DOHH2 (cell line): Measurements from ENCODE around the gene MINK1.

Experiments used
- H3F3A ChIP-seq: fragments of 200-600 bp; sonication (generic), shearing (Covaris generic); 2 replicates; pipeline ENCODE4 v1.6.0; 2016; ENCODE audit warnings: antibody characterized with exemption, mild to moderate bottlenecking; ENCODE audit not compliant: control insufficient read depth, insufficient read depth
- H3K27ac ChIP-seq: fragments of 200-600 bp; sonication (generic); 2 replicates; pipeline ENCODE4 v1.5.1; 2014; ENCODE audit warnings: low read depth, mild to moderate bottlenecking, low read length, moderate library complexity
- H3K27me3 ChIP-seq: fragments of 200-600 bp; sonication (generic); 2 replicates; pipeline ENCODE4 v1.6.1; 2014; ENCODE audit warnings: mild to moderate bottlenecking, low read length, mixed read lengths; ENCODE audit not compliant: control insufficient read depth
- H3K36me3 ChIP-seq: fragments of 200-600 bp; sonication (generic); 2 replicates; pipeline ENCODE4 v1.6.1; 2014; ENCODE audit warnings: mild to moderate bottlenecking, low read length, moderate library complexity, mixed read lengths; ENCODE audit not compliant: control insufficient read depth
- H3K4me1 ChIP-seq: fragments of 200-600 bp; sonication (generic); 2 replicates; pipeline ENCODE4 v1.6.1; 2014; ENCODE audit warnings: mild to moderate bottlenecking, low read length, mixed read lengths; ENCODE audit not compliant: control insufficient read depth
- H3K4me2 ChIP-seq: fragments of 200-600 bp; sonication (generic); 2 replicates; pipeline ENCODE4 v1.6.0; 2014; ENCODE audit warnings: mild to moderate bottlenecking, low read length, moderate library complexity
- H3K4me3 ChIP-seq: fragments of 200-600 bp; sonication (generic); 2 replicates; pipeline ENCODE4 v1.5.1; 2014; ENCODE audit warnings: mild to moderate bottlenecking, low read length, mixed read lengths
- H3K79me2 ChIP-seq: fragments of 200-600 bp; sonication (generic); 2 replicates; pipeline ENCODE4 v1.6.1; 2014; ENCODE audit warnings: mild to moderate bottlenecking, low read length, mixed read lengths; ENCODE audit not compliant: control insufficient read depth
- H3K9me2 ChIP-seq: fragments of 200-600 bp; sonication (generic); replicated peaks from 2 replicates; pipeline ENCODE4 v1.6.1; 2014; ENCODE audit warnings: mild to moderate bottlenecking, low read length, mixed read lengths; ENCODE audit not compliant: control insufficient read depth
- H3K9me3 ChIP-seq: fragments of 200-600 bp; sonication (generic); 2 replicates; pipeline ENCODE4 v1.6.1; 2014; ENCODE audit warnings: antibody characterized with exemption, low read length, mixed read lengths; ENCODE audit not compliant: control insufficient read depth, insufficient read depth
- H4K20me1 ChIP-seq: fragments of 200-600 bp; sonication (generic); 2 replicates; pipeline ENCODE4 v1.6.0; 2014; ENCODE audit warnings: low read depth, mild to moderate bottlenecking, antibody characterized with exemption, low read length, moderate library complexity; ENCODE audit not compliant: control insufficient read depth, insufficient read depth
- EZH2phosphoT487 ChIP-seq: fragments of 200-600 bp; sonication (generic); IDR thresholded peaks from 2 replicates; pipeline ENCODE4 v1.6.1; 2017; ENCODE audit warnings: borderline replicate concordance, mild to moderate bottlenecking, antibody characterized with exemption, low read length, moderate library complexity, mixed read lengths
- TF ChIP-seq, protein P1 (sequence below): fragments of 200-600 bp; sonication (generic); IDR thresholded peaks from one replicate; pipeline ENCODE4 v1.5.1; 2014; ENCODE audit warnings: antibody characterized with exemption, mild to moderate bottlenecking, low read depth, low read length; ENCODE audit not compliant: poor library complexity, severe bottlenecking

Gene MINK1

DNA sequence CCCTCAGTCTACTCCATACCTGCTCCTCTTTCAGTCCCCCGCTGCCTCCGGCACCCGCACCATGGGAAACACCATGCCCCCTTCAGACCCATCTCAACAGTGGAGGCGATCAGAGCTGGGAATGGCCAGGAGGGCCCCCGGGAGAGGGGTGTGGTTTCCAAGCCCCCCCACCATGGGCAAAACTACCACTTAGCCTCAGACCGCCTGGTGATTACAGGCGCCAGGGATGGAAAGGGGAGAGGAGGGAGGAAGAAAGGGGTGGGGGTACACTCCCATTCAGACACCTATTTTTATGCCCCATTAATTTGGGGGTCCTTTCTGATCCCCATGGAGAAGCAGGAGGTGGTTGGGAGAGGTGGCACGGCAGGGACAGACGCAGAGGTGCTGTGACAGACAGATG is 30.9 kb upstream of the MINK1 start, which contains the start of gene C17orf114:
Gene C17orf114, minus strand, starts transcription at position 101 of the 400 bp plus-strand sequence.
- Histone ChIP-seq H3K36me3 (peaks cover 17% of the 10 kb centered on the region), H4K20me1 (no peaks in the 10 kb centered on the region), H3K9me2 (no peaks in the 10 kb centered on the region), H3K4me1 (peaks cover 5% of the 10 kb centered on the region), H3F3A (no peaks in the 10 kb centered on the region), H3K79me2 (peaks cover 4% of the 10 kb centered on the region), H3K4me2 (no peak within 1 kb of the TSS), H3K27ac (no peak within 1 kb of the TSS), H3K27me3 (no peaks in the 10 kb centered on the region), H3K9me3 (no peaks in the 10 kb centered on the region), H3K4me3 (no peak within 1 kb of the TSS)
- no peak for TF ChIP-seq EZH2phosphoT487
- TF ChIP-seq, protein P1, sequence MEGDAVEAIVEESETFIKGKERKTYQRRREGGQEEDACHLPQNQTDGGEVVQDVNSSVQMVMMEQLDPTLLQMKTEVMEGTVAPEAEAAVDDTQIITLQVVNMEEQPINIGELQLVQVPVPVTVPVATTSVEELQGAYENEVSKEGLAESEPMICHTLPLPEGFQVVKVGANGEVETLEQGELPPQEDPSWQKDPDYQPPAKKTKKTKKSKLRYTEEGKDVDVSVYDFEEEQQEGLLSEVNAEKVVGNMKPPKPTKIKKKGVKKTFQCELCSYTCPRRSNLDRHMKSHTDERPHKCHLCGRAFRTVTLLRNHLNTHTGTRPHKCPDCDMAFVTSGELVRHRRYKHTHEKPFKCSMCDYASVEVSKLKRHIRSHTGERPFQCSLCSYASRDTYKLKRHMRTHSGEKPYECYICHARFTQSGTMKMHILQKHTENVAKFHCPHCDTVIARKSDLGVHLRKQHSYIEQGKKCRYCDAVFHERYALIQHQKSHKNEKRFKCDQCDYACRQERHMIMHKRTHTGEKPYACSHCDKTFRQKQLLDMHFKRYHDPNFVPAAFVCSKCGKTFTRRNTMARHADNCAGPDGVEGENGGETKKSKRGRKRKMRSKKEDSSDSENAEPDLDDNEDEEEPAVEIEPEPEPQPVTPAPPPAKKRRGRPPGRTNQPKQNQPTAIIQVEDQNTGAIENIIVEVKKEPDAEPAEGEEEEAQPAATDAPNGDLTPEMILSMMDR: no peak

- Histone ChIP-seq H3K9me2 (no peaks in the 10 kb centered on the region), H4K20me1 (no peaks in the 10 kb centered on the region), H3K4me1 (peaks cover 10% of the 10 kb centered on the region), H3K36me3 (no peaks in the 10 kb centered on the region), H3K79me2 (no peaks in the 10 kb centered on the region), H3K4me3 (peak overlapping the region; percentile 86), H3K4me2 (peak overlapping the region; percentile 82), H3K27me3 (peaks cover 4% of the 10 kb centered on the region; the same call in 1 of the 2 replicates), H3F3A (no peaks in the 10 kb centered on the region), H3K27ac (no peak overlapping the region), H3K9me3 (no peaks in the 10 kb centered on the region)
- TF ChIP-seq, protein P1: no peak
- no peak for TF ChIP-seq EZH2phosphoT487
These were observed 26.7 kb upstream of the MINK1 start for GRCh38 chr17:4806456-4806776.

GRCh38 chr17:4806777-4807604 is 26.1 kb upstream of the MINK1 start, which contains the start of gene PLD2:
Gene PLD2 (plus strand): TSS chr17:4807152. CDS start chr17:4807773, 621 bp downstream.
- H4K20me1 ChIP-seq: no peaks in the 10 kb centered on the region
- peaks cover 4% of the 10 kb centered on the region; the same call in 1 of the 2 replicates for H3K27me3 ChIP-seq
- no peaks in the 10 kb centered on the region for H3K79me2 ChIP-seq
- peak within 1 kb of the TSS; percentile 86 for H3K4me3 ChIP-seq
- TF ChIP-seq, protein P1: no peak
- no peak for TF ChIP-seq EZH2phosphoT487
- no peaks in the 10 kb centered on the region for H3F3A ChIP-seq
- no peaks in the 10 kb centered on the region for H3K9me2 ChIP-seq
- H3K9me3 ChIP-seq: no peaks in the 10 kb centered on the region
- H3K4me1 ChIP-seq: peaks cover 10% of the 10 kb centered on the region
- H3K4me2 ChIP-seq: peak within 1 kb of the TSS; percentile 82
- H3K36me3 ChIP-seq: no peaks in the 10 kb centered on the region
- H3K27ac ChIP-seq: no peak within 1 kb of the TSS
